H1 (cell line): ENCODE results near the gene ATG7. TPM values are rescaled to one million over a fixed set of nuclear protein-coding genes. Genes with fewer than 3 reads are reported as not detected.

ENCODE experiments used
- CTCF ChIA-PET: fragments of 300-600 bp; sonication (Branson Sonifier 250); formaldehyde crosslinking; loops from one replicate; lab custom pipeline; 2021; ENCODE audit not compliant: partially characterized antibody; lab: Charles Lee
- POLR2A ChIA-PET: fragments of 300-600 bp; sonication (Branson Sonifier 250); formaldehyde crosslinking; loops from one replicate; lab custom pipeline; 2021; ENCODE audit warnings: inconsistent platforms; ENCODE audit not compliant: partially characterized antibody; lab: Charles Lee
- DNase-seq, 2 experiments: peaks; one replicate each; pipeline versions ENCODE4 v3.0.0 to v3.0.0-alpha.2; 2010 to 2022; ENCODE audit warnings: low spot score in 2 of 2, low read depth in 1 of 2, mixed read lengths in 1 of 2
- FAIRE-seq: peaks from 2 replicates; lab custom pipeline; 2011; peaks lifted over from hg19 to GRCh38; lab: Jason Lieb, UNC
- H2AFZ ChIP-seq: 2 replicates; pipeline ENCODE4 v1.8.1; 2012; ENCODE audit warnings: low read length, inconsistent platforms
- H2AK5ac ChIP-seq: 2 replicates; pipeline ENCODE4 v1.6.1; 2013; ENCODE audit warnings: low read depth, low read length
- H2BK120ac ChIP-seq: replicated peaks from 2 replicates; pipeline ENCODE3; 2013; ENCODE audit warnings: low read depth, low read length, inconsistent platforms
- H2BK12ac ChIP-seq: 2 replicates; pipeline ENCODE4 v1.6.1; 2013; ENCODE audit warnings: low read depth, low read length
- H2BK15ac ChIP-seq: 2 replicates; pipeline ENCODE4 v1.6.1; 2013; ENCODE audit warnings: low read length
- H2BK20ac ChIP-seq: 2 replicates; pipeline ENCODE4 v1.6.1; 2013; ENCODE audit warnings: low read length
- H2BK5ac ChIP-seq: 2 replicates; pipeline ENCODE4 v1.6.1; 2013; ENCODE audit warnings: low read depth, low read length
- H3K14ac ChIP-seq: 2 replicates; pipeline ENCODE4 v1.6.1; 2013; ENCODE audit warnings: inconsistent platforms; ENCODE audit not compliant: insufficient read length
- H3K18ac ChIP-seq: 2 replicates; pipeline ENCODE4 v1.6.1; 2013; ENCODE audit warnings: low read length; ENCODE audit errors: extremely low read depth
- H3K23ac ChIP-seq: 2 replicates; pipeline ENCODE4 v1.6.1; 2013; ENCODE audit warnings: inconsistent platforms; ENCODE audit not compliant: insufficient read length
- H3K23me2 ChIP-seq: 2 replicates; pipeline ENCODE4 v1.6.1; 2013; ENCODE audit warnings: low read depth, low read length
- H3K27ac ChIP-seq: 2 replicates; pipeline ENCODE4 v1.6.1; 2011; ENCODE audit warnings: low read depth, low read length, inconsistent platforms
- H3K27me3 ChIP-seq, 4 experiments: replicated peaks in 1 of 4; 1 replicate in 1 of 4; 2 replicates in 3 of 4; pipeline versions ENCODE4 v1.6.1 to v1.8.1; 2011 to 2013; ENCODE audit warnings: low read length in 3 of 4, mild to moderate bottlenecking in 3 of 4, inconsistent platforms in 2 of 4, mixed read lengths in 2 of 4, moderate library complexity in 1 of 4; ENCODE audit not compliant: control insufficient read depth in 3 of 4, insufficient read depth in 3 of 4; ENCODE audit errors: extremely low read depth in 1 of 4
- H3K36me3 ChIP-seq, 4 experiments: 2 replicates each; pipeline versions ENCODE4 v1.6.1 to v1.8.1; 2011 to 2013; ENCODE audit warnings: mild to moderate bottlenecking in 4 of 4, low read length in 3 of 4, moderate library complexity in 2 of 4, control low read depth in 1 of 4, inconsistent platforms in 1 of 4; ENCODE audit not compliant: insufficient read depth in 4 of 4, control insufficient read depth in 2 of 4
- H3K4ac ChIP-seq: replicated peaks from 2 replicates; pipeline ENCODE3; 2013; ENCODE audit warnings: low read length, low read depth, mixed read lengths, inconsistent platforms; ENCODE audit not compliant: insufficient read length
- H3K4me1 ChIP-seq, 4 experiments: replicated peaks in 1 of 4; 1 replicate in 1 of 4; 2 replicates in 3 of 4; pipeline versions ENCODE4 v1.6.1 to v1.8.1; 2011 to 2013; ENCODE audit warnings: low read length in 3 of 4, inconsistent platforms in 2 of 4, mixed read lengths in 1 of 4; ENCODE audit not compliant: insufficient read depth in 4 of 4, control insufficient read depth in 3 of 4
- H3K4me2 ChIP-seq, 2 experiments: 2 replicates each; pipeline versions ENCODE4 v1.6.1 to v1.8.1; 2011 to 2013; ENCODE audit warnings: low read depth in 2 of 2, low read length in 2 of 2, control low read depth in 1 of 2, inconsistent platforms in 1 of 2, mild to moderate bottlenecking in 1 of 2; ENCODE audit not compliant: insufficient read depth in 1 of 2
- H3K4me3 ChIP-seq, 4 experiments: fragments of 200-600, 300-600 bp in 1 of 4; sonication (generic), shearing (Covaris generic), sonication (Bioruptor Twin) in 1 of 4; 2 replicates each; pipeline versions ENCODE4 v1.5.1 to v1.8.1; 2011 to 2016; ENCODE audit warnings: low read length in 4 of 4, low read depth in 3 of 4, control low read depth in 2 of 4, inconsistent platforms in 2 of 4, mild to moderate bottlenecking in 2 of 4, mixed read lengths in 1 of 4, moderate library complexity in 1 of 4; ENCODE audit not compliant: insufficient read depth in 2 of 4; ENCODE audit errors: extremely low read depth in 1 of 4
- H3K56ac ChIP-seq: replicated peaks from 2 replicates; pipeline ENCODE3; 2013; ENCODE audit warnings: low read depth, mild to moderate bottlenecking, mixed read lengths, low read length, inconsistent platforms; ENCODE audit not compliant: insufficient read length
- H3K79me1 ChIP-seq: 2 replicates; pipeline ENCODE4 v1.6.1; 2013; ENCODE audit warnings: low read depth, low read length, control low read depth
- H3K79me2 ChIP-seq, 2 experiments: 2 replicates each; pipeline versions ENCODE4 v1.6.1 to v1.8.1; 2012 to 2013; ENCODE audit warnings: low read length in 2 of 2, mild to moderate bottlenecking in 2 of 2, inconsistent platforms in 1 of 2; ENCODE audit not compliant: insufficient read depth in 2 of 2, control insufficient read depth in 1 of 2
- H3K9ac ChIP-seq, 4 experiments: replicated peaks in 1 of 4; 1 replicate in 1 of 4; 2 replicates in 3 of 4; pipeline versions ENCODE4 v1.6.1 to v1.8.1; 2011 to 2013; ENCODE audit warnings: low read depth in 3 of 4, low read length in 3 of 4, control low read depth in 2 of 4, mild to moderate bottlenecking in 2 of 4, moderate library complexity in 2 of 4, inconsistent platforms in 1 of 4; ENCODE audit errors: extremely low read depth in 1 of 4
- H3K9me3 ChIP-seq, 2 experiments: 2 replicates each; pipeline versions ENCODE4 v1.6.1 to v1.8.1; 2012 to 2013; ENCODE audit warnings: mild to moderate bottlenecking in 2 of 2, moderate library complexity in 2 of 2, control low read depth in 1 of 2, inconsistent platforms in 1 of 2, low read depth in 1 of 2, low read length in 1 of 2, mixed read lengths in 1 of 2; ENCODE audit not compliant: insufficient read depth in 2 of 2
- H4K20me1 ChIP-seq, 2 experiments: replicated peaks in 1 of 2; 2 replicates each; pipeline versions ENCODE3 to v1.8.1; 2011 to 2013; ENCODE audit warnings: inconsistent platforms in 2 of 2, low read length in 2 of 2, mild to moderate bottlenecking in 1 of 2; ENCODE audit not compliant: insufficient read depth in 2 of 2, control insufficient read depth in 1 of 2
- H4K5ac ChIP-seq: 2 replicates; pipeline ENCODE4 v1.6.1; 2013; ENCODE audit warnings: low read length, low read depth, mixed read lengths, inconsistent platforms; ENCODE audit not compliant: insufficient read length
- H4K8ac ChIP-seq: 2 replicates; pipeline ENCODE4 v1.8.0; 2013; ENCODE audit warnings: mild to moderate bottlenecking, moderate library complexity, low read length, inconsistent platforms; ENCODE audit not compliant: insufficient read depth; ENCODE audit errors: extremely low read depth
- H4K91ac ChIP-seq: replicated peaks from 2 replicates; pipeline ENCODE3; 2013; ENCODE audit warnings: low read length, mixed read lengths, inconsistent platforms; ENCODE audit not compliant: insufficient read length
- BACH1 ChIP-seq: IDR thresholded peaks from 2 replicates; pipeline ENCODE4 v1.6.1; 2012; ENCODE audit warnings: low read length, improper control_type of control experiment
- BRCA1 ChIP-seq: IDR thresholded peaks from 2 replicates; pipeline ENCODE4 v1.6.1; 2012; ENCODE audit warnings: low read depth, low read length, improper control_type of control experiment
- CHD2 ChIP-seq: IDR thresholded peaks from 2 replicates; pipeline ENCODE4 v1.6.1; 2012; ENCODE audit warnings: low read length, improper control_type of control experiment
- CTBP2 ChIP-seq: IDR thresholded peaks from 2 replicates; pipeline ENCODE4 v1.7.0; 2011; ENCODE audit warnings: borderline replicate concordance, mild to moderate bottlenecking, moderate library complexity, mixed read lengths, low read length; ENCODE audit not compliant: insufficient read depth, insufficient read length
- EZH2 ChIP-seq: fragments of 200-600 bp; sonication (generic); IDR thresholded peaks from 2 replicates; pipeline ENCODE4 v1.7.1; 2012; ENCODE audit warnings: low read depth, mild to moderate bottlenecking, moderate library complexity, low read length, inconsistent platforms; ENCODE audit not compliant: severe bottlenecking
- GTF2F1 ChIP-seq: IDR thresholded peaks from 2 replicates; pipeline ENCODE4 v1.6.1; 2012; ENCODE audit warnings: low read depth, low read length, improper control_type of control experiment, borderline replicate concordance
- JUND ChIP-seq: IDR thresholded peaks from 2 replicates; pipeline ENCODE4 v1.6.1; 2011; ENCODE audit warnings: mild to moderate bottlenecking, improper control_type of control experiment, low read length
- KDM4A ChIP-seq: IDR thresholded peaks from one replicate; pipeline ENCODE4 v1.7.1; 2012; ENCODE audit warnings: low read depth, mild to moderate bottlenecking, moderate library complexity, low read length, inconsistent platforms; ENCODE audit not compliant: severe bottlenecking
- MAFK ChIP-seq: IDR thresholded peaks from 2 replicates; pipeline ENCODE4 v1.6.1; 2012; ENCODE audit warnings: low read depth, mild to moderate bottlenecking, improper control_type of control experiment, low read length
- POLR2AphosphoS5 ChIP-seq: IDR thresholded peaks from 2 replicates; pipeline ENCODE4 v1.6.1; 2011; ENCODE audit warnings: low read depth, low read length
- POU5F1 ChIP-seq: IDR thresholded peaks from 2 replicates; pipeline ENCODE4 v1.6.1; 2011; ENCODE audit warnings: low read depth, mild to moderate bottlenecking, low read length, moderate library complexity
- RXRA ChIP-seq: IDR thresholded peaks from 2 replicates; pipeline ENCODE4 v1.6.1; 2011; ENCODE audit warnings: low read depth, mild to moderate bottlenecking, low read length, moderate library complexity; ENCODE audit not compliant: insufficient read depth
- WGBS, 2 experiments: shearing (Covaris generic) in 1 of 2; methylation state at CpG; one replicate each; pipeline versions ENCODE4 v1.1.6 to v1.1.7; 2013 to 2015; ENCODE audit warnings: low lambda C conversion rate in 2 of 2, mixed read lengths in 2 of 2, inconsistent platforms in 1 of 2, low coverage in 1 of 2, missing lambda C conversion rate in 1 of 2; ENCODE audit not compliant: insufficient replicate concordance in 2 of 2, insufficient coverage in 1 of 2, insufficient read length in 1 of 2; ENCODE audit errors: extremely low coverage in 1 of 2, missing lambda C conversion rate in 1 of 2; 5-methylcytosine and 5-hydroxymethylcytosine counted together
- polyA plus RNA-seq, 7 experiments: library from polyadenylated mRNA; depleted of rRNA in 3 of 7; stranded (reverse) in 5 of 7; unstranded in 2 of 7; fragments of >200 nt in 5 of 7; fragments of 200-250 nt in 2 of 7; gene quantifications; 1 replicate in 5 of 7; 2 replicates in 1 of 7; 4 replicates in 1 of 7; pipeline versions ENCODE4 v1.2.1 to v1.2.3, GENCODE V29; 2011 to 2013; ENCODE audit warnings: missing spikeins in 2 of 7, mixed read lengths in 2 of 7
- total RNA-seq: library from RNA; stranded (reverse); fragmentation: NEBNext Ultra II Directional; extraction: Animal tissue kit (Norgen Biotek cat#: 25700); gene quantifications from 2 replicates; pipeline ENCODE4 v1.2.1, GENCODE V29; 2021

ATG7 gene
- total and polyA plus RNA-seq, 2 of the 8 experiments (the other 6 are each of a cell fraction or from before 2014, with no cell fraction given): 15.0 to 19.1 TPM

DNA sequence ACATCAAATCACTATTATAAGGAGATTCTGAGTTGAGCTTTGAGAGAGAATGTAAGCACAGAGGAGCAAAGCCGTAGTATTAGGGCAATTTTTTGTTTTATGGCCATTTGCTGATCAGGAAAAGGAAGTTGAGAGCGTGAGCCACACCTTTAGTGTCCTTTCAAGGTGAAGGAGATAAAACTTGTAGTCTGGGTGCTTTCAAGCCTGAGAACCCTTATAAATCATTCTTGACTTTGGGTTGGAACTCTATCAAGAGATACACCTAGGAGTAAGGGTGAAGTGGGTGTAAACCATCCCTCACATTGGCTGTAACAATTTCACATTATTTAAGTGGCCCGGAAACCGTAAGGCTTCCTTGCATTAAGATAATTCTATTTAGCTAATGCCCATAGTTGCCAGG lies 122.2 kb downstream of the ATG7 start:
- Histone ChIP-seq H3K14ac (no peak overlapping the region), H4K5ac (no peak overlapping the region), H3K79me2 (no peaks in the 10 kb centered on the region), H3K23me2 (no peaks in the 10 kb centered on the region), H3K4ac (no peak overlapping the region), H3K56ac (no peak overlapping the region), H2BK20ac (no peak overlapping the region), H3K79me1 (no peaks in the 10 kb centered on the region), H3K4me1 (peaks cover 0 to 5% (median 0%) of the 10 kb centered on the region in 4 experiments; a peak in 1 of 7 replicates), H3K4me2 (no peak overlapping the region), H4K20me1 (no peaks in the 10 kb centered on the region), H2BK12ac (no peak overlapping the region), H3K9me3 (no peaks in the 10 kb centered on the region), H3K27me3 (no peaks in the 10 kb centered on the region), H3K27ac (no peak overlapping the region), H4K91ac (no peak overlapping the region), H2BK120ac (no peak overlapping the region), H4K8ac (no peak overlapping the region), H2AK5ac (no peak overlapping the region), H3K9ac (no peak overlapping the region), H2AFZ (no peak overlapping the region), H3K23ac (no peak overlapping the region), H2BK15ac (no peak overlapping the region), H2BK5ac (no peak overlapping the region), H3K18ac (no peak overlapping the region), H3K36me3 (no peaks in the 10 kb centered on the region), H3K4me3 (no peak overlapping the region)
- DNase-seq (no peak), FAIRE-seq (no peak)
- WGBS, 2 experiments: 95% methylated on average over 4 of the region's 4 CpGs; no CpG with 5 or more reads in 1 of the 2 experiments
- TF ChIP-seq GTF2F1 (no peak), BRCA1 (no peak), POLR2AphosphoS5 (no peak), MAFK (no peak), RXRA (no peak), EZH2 (no peak), CHD2 (no peak), POU5F1 (no peak), JUND (no peak), CTBP2 (no peak), BACH1 (no peak), KDM4A (no peak)
- POLR2A ChIA-PET: no interaction called here
- CTCF ChIA-PET: interaction anchor here (0.6 to 3.1 kb wide), 4 partner anchors 9 to 256 kb away, joined by 3 to 14 read pairs (median 4); no protein-coding TSS in a partner anchor
